ENCODE results near the gene LOXHD1.

DNA sequence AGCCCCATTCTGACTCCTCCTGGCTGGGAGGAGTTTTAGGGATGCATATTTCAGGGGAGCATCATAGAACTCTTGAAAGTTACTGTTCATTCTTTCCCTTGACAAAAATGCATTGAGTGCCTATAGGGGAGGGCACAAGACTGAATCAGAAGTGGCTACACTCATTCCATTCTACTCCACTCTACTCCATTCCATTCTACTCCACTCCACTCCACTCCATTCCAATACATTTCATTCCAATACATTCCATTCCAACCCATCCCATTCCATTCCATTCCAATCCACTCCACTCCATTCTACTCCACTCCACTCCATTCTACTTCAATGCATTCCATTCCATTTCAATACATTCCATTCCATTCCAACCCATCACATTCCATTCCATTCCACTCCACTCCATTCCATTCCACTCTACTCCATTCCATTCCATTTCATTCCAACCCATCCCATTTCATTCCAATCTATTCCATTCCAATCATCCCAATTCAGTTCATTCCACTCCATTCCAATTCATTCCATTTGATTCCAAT, 110.8 kb downstream of the LOXHD1 start:
- TF ChIP-seq, protein P1, sequence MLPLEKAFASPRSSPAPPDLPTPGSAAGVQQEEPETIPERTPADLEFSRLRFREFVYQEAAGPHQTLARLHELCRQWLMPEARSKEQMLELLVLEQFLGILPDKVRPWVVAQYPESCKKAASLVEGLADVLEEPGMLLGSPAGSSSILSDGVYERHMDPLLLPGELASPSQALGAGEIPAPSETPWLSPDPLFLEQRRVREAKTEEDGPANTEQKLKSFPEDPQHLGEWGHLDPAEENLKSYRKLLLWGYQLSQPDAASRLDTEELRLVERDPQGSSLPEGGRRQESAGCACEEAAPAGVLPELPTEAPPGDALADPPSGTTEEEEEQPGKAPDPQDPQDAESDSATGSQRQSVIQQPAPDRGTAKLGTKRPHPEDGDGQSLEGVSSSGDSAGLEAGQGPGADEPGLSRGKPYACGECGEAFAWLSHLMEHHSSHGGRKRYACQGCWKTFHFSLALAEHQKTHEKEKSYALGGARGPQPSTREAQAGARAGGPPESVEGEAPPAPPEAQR (tag by site-specific recombination; IDR thresholded peaks at IDR 0.05), result no peak
- TF ChIP-seq ZNF670 (tag by site-specific recombination; IDR thresholded peaks at IDR 0.05; ENCODE audit: low read depth), result no peak
- no peak for TF ChIP-seq ZNF302 (tag by site-specific recombination; IDR thresholded peaks at IDR 0.05; ENCODE audit: low read depth)
- TF ChIP-seq, protein P2, sequence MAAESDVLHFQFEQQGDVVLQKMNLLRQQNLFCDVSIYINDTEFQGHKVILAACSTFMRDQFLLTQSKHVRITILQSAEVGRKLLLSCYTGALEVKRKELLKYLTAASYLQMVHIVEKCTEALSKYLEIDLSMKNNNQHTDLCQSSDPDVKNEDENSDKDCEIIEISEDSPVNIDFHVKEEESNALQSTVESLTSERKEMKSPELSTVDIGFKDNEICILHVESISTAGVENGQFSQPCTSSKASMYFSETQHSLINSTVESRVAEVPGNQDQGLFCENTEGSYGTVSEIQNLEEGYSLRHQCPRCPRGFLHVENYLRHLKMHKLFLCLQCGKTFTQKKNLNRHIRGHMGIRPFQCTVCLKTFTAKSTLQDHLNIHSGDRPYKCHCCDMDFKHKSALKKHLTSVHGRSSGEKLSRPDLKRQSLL (tag by site-specific recombination; IDR thresholded peaks at IDR 0.05), result no peak
- TF ChIP-seq, protein P3, sequence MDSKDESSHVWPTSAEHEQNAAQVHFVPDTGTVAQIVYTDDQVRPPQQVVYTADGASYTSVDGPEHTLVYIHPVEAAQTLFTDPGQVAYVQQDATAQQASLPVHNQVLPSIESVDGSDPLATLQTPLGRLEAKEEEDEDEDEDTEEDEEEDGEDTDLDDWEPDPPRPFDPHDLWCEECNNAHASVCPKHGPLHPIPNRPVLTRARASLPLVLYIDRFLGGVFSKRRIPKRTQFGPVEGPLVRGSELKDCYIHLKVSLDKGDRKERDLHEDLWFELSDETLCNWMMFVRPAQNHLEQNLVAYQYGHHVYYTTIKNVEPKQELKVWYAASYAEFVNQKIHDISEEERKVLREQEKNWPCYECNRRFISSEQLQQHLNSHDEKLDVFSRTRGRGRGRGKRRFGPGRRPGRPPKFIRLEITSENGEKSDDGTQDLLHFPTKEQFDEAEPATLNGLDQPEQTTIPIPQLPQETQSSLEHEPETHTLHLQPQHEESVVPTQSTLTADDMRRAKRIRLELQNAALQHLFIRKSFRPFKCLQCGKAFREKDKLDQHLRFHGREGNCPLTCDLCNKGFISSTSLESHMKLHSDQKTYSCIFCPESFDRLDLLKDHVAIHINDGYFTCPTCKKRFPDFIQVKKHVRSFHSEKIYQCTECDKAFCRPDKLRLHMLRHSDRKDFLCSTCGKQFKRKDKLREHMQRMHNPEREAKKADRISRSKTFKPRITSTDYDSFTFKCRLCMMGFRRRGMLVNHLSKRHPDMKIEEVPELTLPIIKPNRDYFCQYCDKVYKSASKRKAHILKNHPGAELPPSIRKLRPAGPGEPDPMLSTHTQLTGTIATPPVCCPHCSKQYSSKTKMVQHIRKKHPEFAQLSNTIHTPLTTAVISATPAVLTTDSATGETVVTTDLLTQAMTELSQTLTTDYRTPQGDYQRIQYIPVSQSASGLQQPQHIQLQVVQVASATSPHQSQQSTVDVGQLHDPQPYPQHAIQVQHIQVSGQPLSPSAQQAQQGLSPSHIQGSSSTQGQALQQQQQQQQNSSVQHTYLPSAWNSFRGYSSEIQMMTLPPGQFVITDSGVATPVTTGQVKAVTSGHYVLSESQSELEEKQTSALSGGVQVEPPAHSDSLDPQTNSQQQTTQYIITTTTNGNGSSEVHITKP (tag by site-specific recombination; IDR thresholded peaks at IDR 0.05), result no peak
- TF ChIP-seq ZNF776 (tag by site-specific recombination; IDR thresholded peaks at IDR 0.05; ENCODE audit: borderline replicate concordance), result no peak
- TF ChIP-seq, protein P4, sequence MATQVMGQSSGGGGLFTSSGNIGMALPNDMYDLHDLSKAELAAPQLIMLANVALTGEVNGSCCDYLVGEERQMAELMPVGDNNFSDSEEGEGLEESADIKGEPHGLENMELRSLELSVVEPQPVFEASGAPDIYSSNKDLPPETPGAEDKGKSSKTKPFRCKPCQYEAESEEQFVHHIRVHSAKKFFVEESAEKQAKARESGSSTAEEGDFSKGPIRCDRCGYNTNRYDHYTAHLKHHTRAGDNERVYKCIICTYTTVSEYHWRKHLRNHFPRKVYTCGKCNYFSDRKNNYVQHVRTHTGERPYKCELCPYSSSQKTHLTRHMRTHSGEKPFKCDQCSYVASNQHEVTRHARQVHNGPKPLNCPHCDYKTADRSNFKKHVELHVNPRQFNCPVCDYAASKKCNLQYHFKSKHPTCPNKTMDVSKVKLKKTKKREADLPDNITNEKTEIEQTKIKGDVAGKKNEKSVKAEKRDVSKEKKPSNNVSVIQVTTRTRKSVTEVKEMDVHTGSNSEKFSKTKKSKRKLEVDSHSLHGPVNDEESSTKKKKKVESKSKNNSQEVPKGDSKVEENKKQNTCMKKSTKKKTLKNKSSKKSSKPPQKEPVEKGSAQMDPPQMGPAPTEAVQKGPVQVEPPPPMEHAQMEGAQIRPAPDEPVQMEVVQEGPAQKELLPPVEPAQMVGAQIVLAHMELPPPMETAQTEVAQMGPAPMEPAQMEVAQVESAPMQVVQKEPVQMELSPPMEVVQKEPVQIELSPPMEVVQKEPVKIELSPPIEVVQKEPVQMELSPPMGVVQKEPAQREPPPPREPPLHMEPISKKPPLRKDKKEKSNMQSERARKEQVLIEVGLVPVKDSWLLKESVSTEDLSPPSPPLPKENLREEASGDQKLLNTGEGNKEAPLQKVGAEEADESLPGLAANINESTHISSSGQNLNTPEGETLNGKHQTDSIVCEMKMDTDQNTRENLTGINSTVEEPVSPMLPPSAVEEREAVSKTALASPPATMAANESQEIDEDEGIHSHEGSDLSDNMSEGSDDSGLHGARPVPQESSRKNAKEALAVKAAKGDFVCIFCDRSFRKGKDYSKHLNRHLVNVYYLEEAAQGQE (tag by site-specific recombination; IDR thresholded peaks at IDR 0.05), result no peak
- TF ChIP-seq, protein P5, sequence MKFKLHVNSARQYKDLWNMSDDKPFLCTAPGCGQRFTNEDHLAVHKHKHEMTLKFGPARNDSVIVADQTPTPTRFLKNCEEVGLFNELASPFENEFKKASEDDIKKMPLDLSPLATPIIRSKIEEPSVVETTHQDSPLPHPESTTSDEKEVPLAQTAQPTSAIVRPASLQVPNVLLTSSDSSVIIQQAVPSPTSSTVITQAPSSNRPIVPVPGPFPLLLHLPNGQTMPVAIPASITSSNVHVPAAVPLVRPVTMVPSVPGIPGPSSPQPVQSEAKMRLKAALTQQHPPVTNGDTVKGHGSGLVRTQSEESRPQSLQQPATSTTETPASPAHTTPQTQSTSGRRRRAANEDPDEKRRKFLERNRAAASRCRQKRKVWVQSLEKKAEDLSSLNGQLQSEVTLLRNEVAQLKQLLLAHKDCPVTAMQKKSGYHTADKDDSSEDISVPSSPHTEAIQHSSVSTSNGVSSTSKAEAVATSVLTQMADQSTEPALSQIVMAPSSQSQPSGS (tag by site-specific recombination; IDR thresholded peaks at IDR 0.05; ENCODE audit: low read depth), result no peak
- no peak for TF ChIP-seq ZNF174 (tag by site-specific recombination; IDR thresholded peaks at IDR 0.05)
- TF ChIP-seq ZBTB8A (tag by site-specific recombination; IDR thresholded peaks at IDR 0.05), result no peak
- TF ChIP-seq WT1 (tag by site-specific recombination; IDR thresholded peaks at IDR 0.05), result no peak
- TF ChIP-seq, protein P6, sequence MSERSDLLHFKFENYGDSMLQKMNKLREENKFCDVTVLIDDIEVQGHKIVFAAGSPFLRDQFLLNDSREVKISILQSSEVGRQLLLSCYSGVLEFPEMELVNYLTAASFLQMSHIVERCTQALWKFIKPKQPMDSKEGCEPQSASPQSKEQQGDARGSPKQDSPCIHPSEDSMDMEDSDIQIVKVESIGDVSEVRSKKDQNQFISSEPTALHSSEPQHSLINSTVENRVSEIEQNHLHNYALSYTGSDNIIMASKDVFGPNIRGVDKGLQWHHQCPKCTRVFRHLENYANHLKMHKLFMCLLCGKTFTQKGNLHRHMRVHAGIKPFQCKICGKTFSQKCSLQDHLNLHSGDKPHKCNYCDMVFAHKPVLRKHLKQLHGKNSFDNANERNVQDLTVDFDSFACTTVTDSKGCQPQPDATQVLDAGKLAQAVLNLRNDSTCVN (tag by site-specific recombination; optimal IDR thresholded peaks at IDR 0.05), result no peak

Measured in HEK293 (cell line).